ENCODE data around the gene C1QTNF8.

C1QTNF8 gene

GRCh38 chr16:1058216-1058615, 37.8 kb downstream of the C1QTNF8 start:
- H3K27ac ChIP-seq, result no peak overlapping the region
- no peak for TF ChIP-seq ZFX (IDR thresholded peaks at IDR 0.05)
- TF ChIP-seq CTCF (conservative IDR thresholded peaks at IDR 0.05), result no peak

DNA sequence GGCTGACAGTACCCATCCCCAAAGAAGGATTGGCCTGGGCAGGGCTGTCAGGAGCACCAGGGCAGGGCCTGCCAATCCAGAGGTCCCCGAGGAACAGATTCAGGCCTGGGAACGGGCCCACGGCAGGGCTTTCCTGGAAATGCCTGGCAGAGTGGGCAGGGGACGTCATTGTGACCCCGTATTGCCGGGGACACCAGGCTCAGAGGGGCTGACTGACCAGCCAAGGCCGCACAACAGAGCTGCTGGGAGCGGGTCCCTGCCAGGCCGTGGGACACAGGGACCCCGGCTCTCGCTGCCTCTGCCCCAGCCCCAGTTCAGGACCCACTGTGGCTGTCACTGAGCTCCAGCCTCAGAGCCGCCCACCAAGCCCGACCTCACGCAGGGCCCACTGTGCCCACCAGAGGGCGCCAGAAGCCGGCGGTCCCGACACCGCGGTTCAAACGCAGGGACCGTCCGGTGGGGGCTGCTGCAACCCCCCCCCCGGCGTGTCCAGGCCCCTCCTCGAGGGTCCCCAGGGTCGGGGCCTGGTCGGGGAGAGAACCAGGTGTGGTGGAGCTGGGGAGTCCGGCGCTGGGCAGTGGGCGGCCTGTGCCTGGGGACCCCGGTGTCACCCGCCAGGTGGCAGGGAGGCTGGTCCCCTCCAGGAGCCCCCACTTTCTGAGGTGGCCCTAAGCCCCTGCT, 38.7 kb downstream of the C1QTNF8 start:
- H3K27ac ChIP-seq, result no peak overlapping the region
- peak; percentile 95 for TF ChIP-seq CTCF (conservative IDR thresholded peaks at IDR 0.05)
- no peak for TF ChIP-seq ZFX (IDR thresholded peaks at IDR 0.05)

DNA sequence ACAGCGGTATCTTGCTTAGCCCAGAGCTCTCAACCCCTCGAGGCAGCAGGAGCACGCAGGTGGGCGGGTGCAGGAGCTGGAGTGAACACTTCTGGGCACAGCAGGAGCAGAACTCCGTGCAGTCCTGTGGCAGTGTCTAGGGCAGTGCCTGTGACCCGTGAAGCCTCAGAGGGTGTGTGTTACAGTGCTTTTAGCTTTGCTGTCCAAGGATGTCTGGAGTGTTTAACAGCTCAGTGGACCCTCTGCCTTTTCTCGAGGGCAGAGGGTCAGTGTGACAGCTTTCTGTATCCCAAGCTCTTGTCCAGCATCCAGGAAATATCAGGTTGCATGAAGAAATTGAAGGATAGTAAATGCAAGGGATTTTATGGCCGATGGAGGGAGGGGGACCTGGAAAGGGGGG, 39.8 kb downstream of the C1QTNF8 start:
- TF ChIP-seq ZFX (IDR thresholded peaks at IDR 0.05) (no peak), CTCF (conservative IDR thresholded peaks at IDR 0.05) (no peak)

GRCh38 chr16:1055557-1055924, 40.5 kb downstream of the C1QTNF8 start:
- TF ChIP-seq ZFX (IDR thresholded peaks at IDR 0.05) (no peak), CTCF (conservative IDR thresholded peaks at IDR 0.05) (no peak)
- H3K27ac ChIP-seq, result no peak overlapping the region

More for the DNA sequence above, 39.8 kb downstream of the C1QTNF8 start:
- H3K27ac ChIP-seq, result no peak overlapping the region

- H3K27ac ChIP-seq, result no peak overlapping the region
- TF ChIP-seq CTCF (conservative IDR thresholded peaks at IDR 0.05) (peak; percentile 92), ZFX (IDR thresholded peaks at IDR 0.05) (no peak)
These were observed 41.1 kb downstream of the C1QTNF8 start for GRCh38 chr16:1054660-1055556.

GRCh38 chr16:1053700-1054368, 42.2 kb downstream of the C1QTNF8 start:
- no peak for TF ChIP-seq CTCF (conservative IDR thresholded peaks at IDR 0.05)
- no peak for TF ChIP-seq ZFX (IDR thresholded peaks at IDR 0.05)
- no peak overlapping the region for H3K27ac ChIP-seq

- no peak overlapping the region for H3K27ac ChIP-seq
- TF ChIP-seq CTCF (conservative IDR thresholded peaks at IDR 0.05) (no peak), ZFX (IDR thresholded peaks at IDR 0.05) (no peak)
These were observed 42.9 kb downstream of the C1QTNF8 start for GRCh38 chr16:1053121-1053521.
